B cell (primary cell): ENCODE measurements around the gene STK17B. TPM values are rescaled to one million over a fixed set of nuclear protein-coding genes. Genes with fewer than 3 reads are reported as not detected.

Experiments used
- ATAC-seq: fragments of 200-7000 bp; cut with Tn5 transposase; one replicate; pipeline ENCODE4 v1.10.0; 2021; ENCODE audit warnings: low read depth, mild to moderate bottlenecking, moderate number of reproducible peaks, moderate library complexity
- CTCF ChIA-PET: fragments of 350-600 bp; sonication (Branson Sonifier 250); formaldehyde crosslinking; loops from one replicate; lab custom pipeline; 2021; ENCODE audit warnings: antibody characterized with exemption, inconsistent platforms; lab: Charles Lee
- POLR2A ChIA-PET: fragments of 350-600 bp; sonication (Branson Sonifier 250); formaldehyde crosslinking; loops from one replicate; lab custom pipeline; 2021; ENCODE audit warnings: antibody characterized with exemption; lab: Charles Lee
- DNase-seq: peaks from one replicate; pipeline ENCODE4 v3.0.0; 2013
- H2AFZ ChIP-seq: 2 replicates; pipeline ENCODE4 v1.6.1; 2012; ENCODE audit warnings: mild to moderate bottlenecking, low read depth, low read length; ENCODE audit not compliant: insufficient read depth, poor library complexity, severe bottlenecking
- H3K27ac ChIP-seq, 2 donors: 1 replicate in 1 of 2; 2 replicates in 1 of 2; pipeline ENCODE4 v1.5.1; 2012 to 2013; ENCODE audit warnings: low read length in 2 of 2, mild to moderate bottlenecking in 2 of 2, moderate library complexity in 1 of 2
- H3K27me3 ChIP-seq, 4 experiments: fragments of 200-600 bp in 1 of 4; sonication (generic) in 1 of 4; replicated peaks in 1 of 4; 1 replicate in 2 of 4; 2 replicates in 2 of 4; pipeline versions ENCODE4 v1.6.1 to v1.7.0; 2013 to 2016; ENCODE audit warnings: low read length in 3 of 4, mild to moderate bottlenecking in 2 of 4, mixed read lengths in 1 of 4, moderate library complexity in 1 of 4; ENCODE audit not compliant: insufficient read depth in 4 of 4, control insufficient read depth in 3 of 4; ENCODE audit errors: control extremely low read depth in 1 of 4
- H3K36me3 ChIP-seq, 2 experiments: replicated peaks in 1 of 2; 1 replicate in 1 of 2; 2 replicates in 1 of 2; pipeline versions ENCODE4 v1.6.1 to v1.7.1; 2013; ENCODE audit warnings: low read length in 1 of 2; ENCODE audit not compliant: insufficient read depth in 2 of 2, control insufficient read depth in 1 of 2; ENCODE audit errors: control extremely low read depth in 1 of 2, extremely low read depth in 1 of 2
- H3K4me1 ChIP-seq, 2 donors: fragments of 200-600 bp in 1 of 2; sonication (generic) in 1 of 2; 1 replicate in 1 of 2; 2 replicates in 1 of 2; pipeline versions ENCODE4 v1.5.1 to v1.6.1; 2013 to 2017; ENCODE audit warnings: low read length in 2 of 2; ENCODE audit not compliant: control insufficient read depth in 2 of 2, insufficient read depth in 2 of 2
- H3K4me2 ChIP-seq: replicated peaks from 2 replicates; pipeline ENCODE3; 2012; ENCODE audit warnings: mild to moderate bottlenecking, low read depth, low read length; ENCODE audit not compliant: poor library complexity, severe bottlenecking
- H3K4me3 ChIP-seq, 5 experiments: fragments of 200-600 bp in 1 of 5; sonication (generic) in 1 of 5; 1 replicate in 3 of 5; 2 replicates in 2 of 5; pipeline versions ENCODE4 v1.5.1 to v1.7.0; 2011 to 2016; ENCODE audit warnings: low read length in 4 of 5, mild to moderate bottlenecking in 4 of 5, low read depth in 2 of 5, control low read depth in 1 of 5, moderate library complexity in 1 of 5; ENCODE audit not compliant: insufficient read depth in 1 of 5; ENCODE audit errors: control extremely low read depth in 1 of 5, extremely low read depth in 1 of 5
- H3K79me2 ChIP-seq: fragments of 200-600 bp; sonication (generic); one replicate; pipeline ENCODE4 v1.6.0; 2016; ENCODE audit warnings: low read length; ENCODE audit not compliant: control insufficient read depth, insufficient read depth
- H3K9ac ChIP-seq: fragments of 200-600 bp; sonication (generic); 2 replicates; pipeline ENCODE4 v1.6.1; 2017; ENCODE audit warnings: mild to moderate bottlenecking, low read length, moderate library complexity
- H3K9me3 ChIP-seq, 3 donors: one replicate each; pipeline versions ENCODE4 v1.6.1 to v1.7.1; 2013; ENCODE audit warnings: low read length in 2 of 3; ENCODE audit not compliant: control insufficient read depth in 2 of 3, insufficient read depth in 1 of 3; ENCODE audit errors: control extremely low read depth in 1 of 3
- H4K20me1 ChIP-seq: 2 replicates; pipeline ENCODE4 v1.6.0; 2012; ENCODE audit warnings: mild to moderate bottlenecking, low read length; ENCODE audit not compliant: insufficient read depth, control insufficient read depth, poor library complexity, severe bottlenecking
- H3K27ac Mint-ChIP-seq: one replicate; pipeline ENCODE4 v1.8.0; 2021; ENCODE audit warnings: mixed read lengths
- H3K27me3 Mint-ChIP-seq: one replicate; pipeline ENCODE4 v1.8.0; 2021; ENCODE audit warnings: mixed read lengths
- H3K4me1 Mint-ChIP-seq: one replicate; pipeline ENCODE4 v1.8.0; 2021; ENCODE audit warnings: mixed read lengths
- H3K4me3 Mint-ChIP-seq: one replicate; pipeline ENCODE4 v1.8.0; 2021; ENCODE audit warnings: mixed read lengths
- H3K9me3 Mint-ChIP-seq: one replicate; pipeline ENCODE4 v1.8.0; 2022; ENCODE audit warnings: mixed read lengths; ENCODE audit not compliant: insufficient read depth
- EZH2 ChIP-seq: IDR thresholded peaks from 2 replicates; pipeline ENCODE4 v1.6.1; 2012; ENCODE audit warnings: borderline replicate concordance, low read depth, mild to moderate bottlenecking, moderate library complexity, low read length; ENCODE audit not compliant: insufficient read depth, poor library complexity, severe bottlenecking
- WGBS: methylation state at CpG from one replicate; pipeline ENCODE4 v1.1.5; 2013; ENCODE audit warnings: missing lambda C conversion rate; ENCODE audit not compliant: insufficient coverage; 5-methylcytosine and 5-hydroxymethylcytosine counted together
- intact Hi-C: fragments of 100-400 bp; cut with micrococcal nuclease; formaldehyde crosslinking; loops from one replicate; pipeline ENCODE4 v1.10.0; 2022
- polyA plus RNA-seq: library from polyadenylated mRNA; depleted of rRNA; stranded (reverse); fragments of >200 nt; gene quantifications from 2 replicates; pipeline ENCODE4 v1.2.3, GENCODE V29; 2012
- total RNA-seq, 2 donors: library from RNA; stranded (reverse); fragments of 120-200 nt in 1 of 2; gene quantifications; 1 replicate in 1 of 2; 2 replicates in 1 of 2; pipeline versions ENCODE4 v1.2.3 to v1.2.4, GENCODE V29; 2013 to 2022
- TF ChIP-seq, protein P1 (sequence below): fragments of 200-600 bp; IDR thresholded peaks from one replicate; pipeline ENCODE4 v1.8.0; 2022; ENCODE audit warnings: antibody characterized with exemption, mild to moderate bottlenecking

The STK17B gene
- total and polyA plus RNA-seq, 2 donors (not counting 1 experiment from before 2014, with no cell fraction given) = 120 to 249 TPM

DNA sequence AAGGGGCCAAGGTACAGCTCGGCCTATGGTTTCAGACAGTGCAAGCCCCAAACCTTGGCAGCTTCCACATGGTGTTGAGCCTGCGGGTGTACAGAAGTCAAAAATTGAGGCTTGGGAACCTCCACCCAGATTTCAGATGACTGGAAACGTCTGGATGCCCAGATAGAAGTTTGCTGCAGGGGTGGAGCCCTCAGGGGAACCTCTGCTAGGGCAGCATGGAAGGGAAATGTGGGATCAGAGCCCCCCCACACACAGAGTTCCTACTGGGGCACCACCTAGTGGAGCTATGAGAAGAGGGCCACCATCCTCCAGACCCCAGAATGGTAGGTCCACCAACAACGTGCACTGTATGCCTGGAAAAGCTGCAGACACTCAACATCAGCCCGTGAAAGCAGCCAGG lies 87.8 kb downstream of the STK17B start:
- no peak overlapping the region for H3K4me3 ChIP-seq
- ChIA-PET CTCF (interaction anchor here (1.5 kb wide), 1 partner anchor 9 kb away, joined by 3 read pairs; no protein-coding TSS in a partner anchor), POLR2A (no interaction called here)
- Mint-ChIP-seq H3K4me3 (no peak overlapping the region), H3K9me3 (peaks cover 10% of the 10 kb centered on the region), H3K27me3 (no peaks in the 10 kb centered on the region), H3K4me1 (peaks cover 23% of the 10 kb centered on the region), H3K27ac (no peak overlapping the region)
- H4K20me1 ChIP-seq = no peaks in the 10 kb centered on the region
- DNase-seq = no peak
- no peak overlapping the region for H3K27ac ChIP-seq
- H3K4me1 ChIP-seq = peaks cover 10 to 13% of the 10 kb centered on the region in 2 donors
- no peaks in the 10 kb centered on the region for H3K27me3 ChIP-seq
- H3K4me2 ChIP-seq = no peak overlapping the region
- H2AFZ ChIP-seq = no peak overlapping the region
- H3K79me2 ChIP-seq = peaks cover 11% of the 10 kb centered on the region
- no peak overlapping the region for H3K9ac ChIP-seq
- WGBS = 95% methylated on average over 5 of the region's 5 CpGs
- TF ChIP-seq EZH2 = no peak
- TF ChIP-seq, protein P1, sequence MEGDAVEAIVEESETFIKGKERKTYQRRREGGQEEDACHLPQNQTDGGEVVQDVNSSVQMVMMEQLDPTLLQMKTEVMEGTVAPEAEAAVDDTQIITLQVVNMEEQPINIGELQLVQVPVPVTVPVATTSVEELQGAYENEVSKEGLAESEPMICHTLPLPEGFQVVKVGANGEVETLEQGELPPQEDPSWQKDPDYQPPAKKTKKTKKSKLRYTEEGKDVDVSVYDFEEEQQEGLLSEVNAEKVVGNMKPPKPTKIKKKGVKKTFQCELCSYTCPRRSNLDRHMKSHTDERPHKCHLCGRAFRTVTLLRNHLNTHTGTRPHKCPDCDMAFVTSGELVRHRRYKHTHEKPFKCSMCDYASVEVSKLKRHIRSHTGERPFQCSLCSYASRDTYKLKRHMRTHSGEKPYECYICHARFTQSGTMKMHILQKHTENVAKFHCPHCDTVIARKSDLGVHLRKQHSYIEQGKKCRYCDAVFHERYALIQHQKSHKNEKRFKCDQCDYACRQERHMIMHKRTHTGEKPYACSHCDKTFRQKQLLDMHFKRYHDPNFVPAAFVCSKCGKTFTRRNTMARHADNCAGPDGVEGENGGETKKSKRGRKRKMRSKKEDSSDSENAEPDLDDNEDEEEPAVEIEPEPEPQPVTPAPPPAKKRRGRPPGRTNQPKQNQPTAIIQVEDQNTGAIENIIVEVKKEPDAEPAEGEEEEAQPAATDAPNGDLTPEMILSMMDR = no peak
- no peak for ATAC-seq
- H3K36me3 ChIP-seq = no peaks in the 10 kb centered on the region
- peaks cover 0 to 19% (median 9%) of the 10 kb centered on the region in 3 donors for H3K9me3 ChIP-seq
- intact Hi-C loops = no loop called here

Other genes starting within 250 kb of the STK17B start
- 0.05 TPM in 1 of 2 replicates, not detected in the other for gene DNAH7, start 102.7 kb downstream of the STK17B start, total RNA-seq
- gene DNAH7, start 102.7 kb downstream of the STK17B start, polyA plus RNA-seq = 0.01 TPM in 2 replicates